ENCODE measurements around the gene MPPED2. TPM values are rescaled to one million over a fixed set of nuclear protein-coding genes. Genes with fewer than 3 reads are reported as not detected.

Gene MPPED2
- total RNA-seq, 1 experiment from 2014 or later = not detected

DNA sequence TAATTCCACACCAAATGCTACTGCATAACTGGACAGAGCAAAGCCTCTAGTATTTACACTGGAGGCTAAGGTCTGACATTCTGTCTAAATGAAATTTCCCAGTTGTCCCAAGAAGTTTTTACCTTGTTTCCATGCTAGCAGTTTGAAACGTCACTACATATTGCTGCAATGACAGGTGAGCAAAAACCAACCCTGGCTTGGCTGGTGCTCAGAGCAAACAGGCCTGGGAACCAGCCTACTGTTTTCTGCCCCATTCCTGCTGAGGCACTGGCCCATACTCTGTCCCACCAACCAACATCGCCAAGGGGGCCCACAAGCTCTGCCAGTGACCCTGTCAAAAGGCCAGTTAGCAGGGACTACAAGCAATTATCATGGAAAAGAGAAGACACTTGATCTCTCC is 131.1 kb downstream of the MPPED2 start:
- H3K79me2 ChIP-seq (ENCODE audit: insufficient read depth, low read length) = no peaks in the 10 kb centered on the region
- no peaks in the 10 kb centered on the region for H3K4me1 ChIP-seq (ENCODE audit: control insufficient read depth in 1 of 2, insufficient read depth in 2 of 2, low read length in 2 of 2)
- no peaks in the 10 kb centered on the region for H3K36me3 ChIP-seq (ENCODE audit: control insufficient read depth in 1 of 2, insufficient read depth in 2 of 2, low read length in 2 of 2)
- TF ChIP-seq, protein P1, sequence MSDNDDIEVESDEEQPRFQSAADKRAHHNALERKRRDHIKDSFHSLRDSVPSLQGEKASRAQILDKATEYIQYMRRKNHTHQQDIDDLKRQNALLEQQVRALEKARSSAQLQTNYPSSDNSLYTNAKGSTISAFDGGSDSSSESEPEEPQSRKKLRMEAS (IDR thresholded peaks at IDR 0.05) = no peak
- TF ChIP-seq, protein P2, sequence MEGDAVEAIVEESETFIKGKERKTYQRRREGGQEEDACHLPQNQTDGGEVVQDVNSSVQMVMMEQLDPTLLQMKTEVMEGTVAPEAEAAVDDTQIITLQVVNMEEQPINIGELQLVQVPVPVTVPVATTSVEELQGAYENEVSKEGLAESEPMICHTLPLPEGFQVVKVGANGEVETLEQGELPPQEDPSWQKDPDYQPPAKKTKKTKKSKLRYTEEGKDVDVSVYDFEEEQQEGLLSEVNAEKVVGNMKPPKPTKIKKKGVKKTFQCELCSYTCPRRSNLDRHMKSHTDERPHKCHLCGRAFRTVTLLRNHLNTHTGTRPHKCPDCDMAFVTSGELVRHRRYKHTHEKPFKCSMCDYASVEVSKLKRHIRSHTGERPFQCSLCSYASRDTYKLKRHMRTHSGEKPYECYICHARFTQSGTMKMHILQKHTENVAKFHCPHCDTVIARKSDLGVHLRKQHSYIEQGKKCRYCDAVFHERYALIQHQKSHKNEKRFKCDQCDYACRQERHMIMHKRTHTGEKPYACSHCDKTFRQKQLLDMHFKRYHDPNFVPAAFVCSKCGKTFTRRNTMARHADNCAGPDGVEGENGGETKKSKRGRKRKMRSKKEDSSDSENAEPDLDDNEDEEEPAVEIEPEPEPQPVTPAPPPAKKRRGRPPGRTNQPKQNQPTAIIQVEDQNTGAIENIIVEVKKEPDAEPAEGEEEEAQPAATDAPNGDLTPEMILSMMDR (IDR thresholded peaks at IDR 0.05 in 2 of 3, conservative IDR thresholded peaks at IDR 0.05 in 1 of 3; ENCODE audit: borderline replicate concordance in 1 of 3, insufficient read depth in 1 of 3, low read depth in 2 of 3, low read length in 2 of 3) = no peak
- TF ChIP-seq EZH2 (IDR thresholded peaks at IDR 0.05) (no peak), SP1 (IDR thresholded peaks at IDR 0.05; ENCODE audit: low read depth) (no peak)
- ChIA-PET RAD21 (ENCODE audit: low non-redundant PET in 1 of 2, low total read pairs in 2 of 2, uncharacterized antibody in 2 of 2, unreplicated experiment in 2 of 2) (no interaction called here), CTCF (no interaction called here), POLR2A (no interaction called here)
- peaks cover 45% of the 10 kb centered on the region for H3K27me3 ChIP-seq (ENCODE audit: insufficient read depth, low read length)
- H3K4me2 ChIP-seq (ENCODE audit: low read length) = no peak overlapping the region
- no peak overlapping the region for H3K4me3 ChIP-seq (replicated peaks in 1 of 2; ENCODE audit: low read depth in 1 of 2, low read length in 2 of 2)
- H3K9me3 ChIP-seq (ENCODE audit: control insufficient read depth in 1 of 2, insufficient read depth in 1 of 2, low read depth in 1 of 2, low read length in 2 of 2) = no peaks in the 10 kb centered on the region
- no TSS peak for BruUV-seq (replicated peaks)
- DNase-seq (ENCODE audit: low read depth, low spot score) (no peak), ATAC-seq (no peak)
- no peak overlapping the region for H3K27ac ChIP-seq (ENCODE audit: low read depth, low read length)
- intact Hi-C loops (cut with micrococcal nuclease) = no loop called here
- H3K9ac ChIP-seq (ENCODE audit: low read length) = no peak overlapping the region
- no peaks in the 10 kb centered on the region for H4K20me1 ChIP-seq (ENCODE audit: insufficient read depth)
- H2AFZ ChIP-seq (ENCODE audit: low read depth, low read length, poor library complexity, severe bottlenecking) = no peak overlapping the region
- no peaks in the 10 kb centered on the region for H3K9me2 ChIP-seq (ENCODE audit: insufficient read depth)

DNA sequence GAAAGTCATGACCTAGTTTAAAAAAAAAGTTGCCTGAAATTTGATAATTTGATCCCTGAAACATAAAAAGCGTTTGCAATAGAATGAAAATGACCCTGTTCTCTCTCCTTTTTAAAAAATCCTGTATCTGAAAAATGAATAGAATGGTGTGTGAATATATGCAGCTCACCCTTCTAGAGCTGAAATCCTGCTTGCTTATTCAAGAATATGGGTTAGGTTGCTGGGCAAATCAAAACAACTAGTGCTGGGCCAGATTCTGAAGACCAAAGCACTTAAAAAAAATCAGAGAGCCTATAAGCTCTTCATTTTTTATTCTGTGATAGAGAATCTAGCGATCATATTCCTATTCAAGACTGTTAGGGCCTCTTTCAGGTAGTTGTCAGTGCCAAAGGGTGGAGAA is 131.6 kb downstream of the MPPED2 start:
- Histone ChIP-seq H3K27me3 (ENCODE audit: insufficient read depth, low read length) (peaks cover 45% of the 10 kb centered on the region), H3K27ac (ENCODE audit: low read depth, low read length) (no peak overlapping the region), H3K4me3 (replicated peaks in 1 of 2; ENCODE audit: low read depth in 1 of 2, low read length in 2 of 2) (no peak overlapping the region), H3K4me2 (ENCODE audit: low read length) (no peak overlapping the region), H3K4me1 (ENCODE audit: control insufficient read depth in 1 of 2, insufficient read depth in 2 of 2, low read length in 2 of 2) (no peaks in the 10 kb centered on the region), H3K9ac (ENCODE audit: low read length) (no peak overlapping the region), H2AFZ (ENCODE audit: low read depth, low read length, poor library complexity, severe bottlenecking) (no peak overlapping the region), H4K20me1 (ENCODE audit: insufficient read depth) (no peaks in the 10 kb centered on the region), H3K9me2 (ENCODE audit: insufficient read depth) (no peaks in the 10 kb centered on the region), H3K36me3 (ENCODE audit: control insufficient read depth in 1 of 2, insufficient read depth in 2 of 2, low read length in 2 of 2) (no peaks in the 10 kb centered on the region), H3K79me2 (ENCODE audit: insufficient read depth, low read length) (no peaks in the 10 kb centered on the region), H3K9me3 (ENCODE audit: control insufficient read depth in 1 of 2, insufficient read depth in 1 of 2, low read depth in 1 of 2, low read length in 2 of 2) (no peaks in the 10 kb centered on the region)
- no peak for ATAC-seq
- ChIA-PET POLR2A (no interaction called here), RAD21 (ENCODE audit: low non-redundant PET in 1 of 2, low total read pairs in 2 of 2, uncharacterized antibody in 2 of 2, unreplicated experiment in 2 of 2) (no interaction called here), CTCF (no interaction called here)
- no TSS peak for BruUV-seq (replicated peaks)
- intact Hi-C loops (cut with micrococcal nuclease) = no loop called here
- no peak for DNase-seq (ENCODE audit: low read depth, low spot score)
- TF ChIP-seq, protein P2 (IDR thresholded peaks at IDR 0.05 in 2 of 3, conservative IDR thresholded peaks at IDR 0.05 in 1 of 3; ENCODE audit: borderline replicate concordance in 1 of 3, insufficient read depth in 1 of 3, low read depth in 2 of 3, low read length in 2 of 3) = no peak
- TF ChIP-seq, protein P3, sequence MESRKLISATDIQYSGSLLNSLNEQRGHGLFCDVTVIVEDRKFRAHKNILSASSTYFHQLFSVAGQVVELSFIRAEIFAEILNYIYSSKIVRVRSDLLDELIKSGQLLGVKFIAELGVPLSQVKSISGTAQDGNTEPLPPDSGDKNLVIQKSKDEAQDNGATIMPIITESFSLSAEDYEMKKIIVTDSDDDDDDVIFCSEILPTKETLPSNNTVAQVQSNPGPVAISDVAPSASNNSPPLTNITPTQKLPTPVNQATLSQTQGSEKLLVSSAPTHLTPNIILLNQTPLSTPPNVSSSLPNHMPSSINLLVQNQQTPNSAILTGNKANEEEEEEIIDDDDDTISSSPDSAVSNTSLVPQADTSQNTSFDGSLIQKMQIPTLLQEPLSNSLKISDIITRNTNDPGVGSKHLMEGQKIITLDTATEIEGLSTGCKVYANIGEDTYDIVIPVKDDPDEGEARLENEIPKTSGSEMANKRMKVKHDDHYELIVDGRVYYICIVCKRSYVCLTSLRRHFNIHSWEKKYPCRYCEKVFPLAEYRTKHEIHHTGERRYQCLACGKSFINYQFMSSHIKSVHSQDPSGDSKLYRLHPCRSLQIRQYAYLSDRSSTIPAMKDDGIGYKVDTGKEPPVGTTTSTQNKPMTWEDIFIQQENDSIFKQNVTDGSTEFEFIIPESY (IDR thresholded peaks at IDR 0.05; ENCODE audit: extremely low read depth, insufficient replicate concordance, low read length) = no peak
- no peak for TF ChIP-seq SIN3A (IDR thresholded peaks at IDR 0.05; ENCODE audit: low read depth)
- no peak for TF ChIP-seq EGR1 (IDR thresholded peaks at IDR 0.05; ENCODE audit: low read depth)
